ENCODE results near the gene HACD2. TPM values are rescaled to one million over a fixed set of nuclear protein-coding genes. Genes with fewer than 3 reads are reported as not detected.

The HACD2 gene
- total RNA-seq, 1 donor from 2014 or later = 13.9 TPM

DNA sequence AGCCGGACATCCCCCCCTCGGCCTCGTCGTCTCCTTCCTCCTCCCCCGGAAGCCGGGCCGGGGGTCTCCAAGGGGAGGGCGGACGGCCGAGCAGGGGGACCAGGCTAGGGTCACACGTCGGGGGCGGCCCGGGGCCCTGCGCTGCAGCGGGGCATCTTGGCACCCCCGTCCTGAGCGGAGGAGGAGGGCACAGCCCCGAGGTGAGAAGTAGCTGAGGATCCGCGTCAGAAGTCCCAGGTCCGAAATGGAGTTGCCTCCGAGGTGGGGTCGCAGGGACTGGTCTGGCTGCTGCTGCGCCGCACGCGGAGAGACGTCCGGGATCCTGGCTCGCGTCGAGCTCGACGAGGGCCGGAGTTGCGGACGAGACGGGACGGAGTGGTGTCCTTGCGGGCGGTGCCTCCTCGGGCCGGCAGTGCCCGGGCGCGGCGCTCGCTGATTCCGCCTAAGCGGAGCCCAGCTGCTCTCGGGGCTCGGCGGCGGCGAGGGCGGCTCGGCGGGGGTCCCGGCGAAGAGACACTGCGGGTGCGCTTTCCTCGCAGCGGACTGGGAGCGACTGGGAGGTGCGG, 136.2 kb downstream of the HACD2 start, which contains the start of gene ADCY5:
ADCY5 (minus strand) TSS at position 555 of the 566 bp plus-strand sequence; CDS start at position 10, 545 bp downstream.
- TF ChIP-seq, protein P1, sequence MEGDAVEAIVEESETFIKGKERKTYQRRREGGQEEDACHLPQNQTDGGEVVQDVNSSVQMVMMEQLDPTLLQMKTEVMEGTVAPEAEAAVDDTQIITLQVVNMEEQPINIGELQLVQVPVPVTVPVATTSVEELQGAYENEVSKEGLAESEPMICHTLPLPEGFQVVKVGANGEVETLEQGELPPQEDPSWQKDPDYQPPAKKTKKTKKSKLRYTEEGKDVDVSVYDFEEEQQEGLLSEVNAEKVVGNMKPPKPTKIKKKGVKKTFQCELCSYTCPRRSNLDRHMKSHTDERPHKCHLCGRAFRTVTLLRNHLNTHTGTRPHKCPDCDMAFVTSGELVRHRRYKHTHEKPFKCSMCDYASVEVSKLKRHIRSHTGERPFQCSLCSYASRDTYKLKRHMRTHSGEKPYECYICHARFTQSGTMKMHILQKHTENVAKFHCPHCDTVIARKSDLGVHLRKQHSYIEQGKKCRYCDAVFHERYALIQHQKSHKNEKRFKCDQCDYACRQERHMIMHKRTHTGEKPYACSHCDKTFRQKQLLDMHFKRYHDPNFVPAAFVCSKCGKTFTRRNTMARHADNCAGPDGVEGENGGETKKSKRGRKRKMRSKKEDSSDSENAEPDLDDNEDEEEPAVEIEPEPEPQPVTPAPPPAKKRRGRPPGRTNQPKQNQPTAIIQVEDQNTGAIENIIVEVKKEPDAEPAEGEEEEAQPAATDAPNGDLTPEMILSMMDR (IDR thresholded peaks at IDR 0.05; ENCODE audit: unreplicated experiment) = no peak
- H3K27me3 Mint-ChIP-seq (ENCODE audit: unreplicated experiment) = peaks cover 13% of the 10 kb centered on the region
- H3K36me3 Mint-ChIP-seq (ENCODE audit: low read depth, unreplicated experiment) = peaks cover 4% of the 10 kb centered on the region
- H3K4me3 Mint-ChIP-seq (ENCODE audit: unreplicated experiment) = no peak within 1 kb of the TSS
- H3K27ac Mint-ChIP-seq (ENCODE audit: unreplicated experiment) = no peak within 1 kb of the TSS
- DNase-seq (ENCODE audit: low spot score) = peak; percentile 33
- H3K4me1 Mint-ChIP-seq (ENCODE audit: unreplicated experiment) = peaks cover 7% of the 10 kb centered on the region
- H3K9me3 Mint-ChIP-seq (ENCODE audit: unreplicated experiment) = no peaks in the 10 kb centered on the region

DNA sequence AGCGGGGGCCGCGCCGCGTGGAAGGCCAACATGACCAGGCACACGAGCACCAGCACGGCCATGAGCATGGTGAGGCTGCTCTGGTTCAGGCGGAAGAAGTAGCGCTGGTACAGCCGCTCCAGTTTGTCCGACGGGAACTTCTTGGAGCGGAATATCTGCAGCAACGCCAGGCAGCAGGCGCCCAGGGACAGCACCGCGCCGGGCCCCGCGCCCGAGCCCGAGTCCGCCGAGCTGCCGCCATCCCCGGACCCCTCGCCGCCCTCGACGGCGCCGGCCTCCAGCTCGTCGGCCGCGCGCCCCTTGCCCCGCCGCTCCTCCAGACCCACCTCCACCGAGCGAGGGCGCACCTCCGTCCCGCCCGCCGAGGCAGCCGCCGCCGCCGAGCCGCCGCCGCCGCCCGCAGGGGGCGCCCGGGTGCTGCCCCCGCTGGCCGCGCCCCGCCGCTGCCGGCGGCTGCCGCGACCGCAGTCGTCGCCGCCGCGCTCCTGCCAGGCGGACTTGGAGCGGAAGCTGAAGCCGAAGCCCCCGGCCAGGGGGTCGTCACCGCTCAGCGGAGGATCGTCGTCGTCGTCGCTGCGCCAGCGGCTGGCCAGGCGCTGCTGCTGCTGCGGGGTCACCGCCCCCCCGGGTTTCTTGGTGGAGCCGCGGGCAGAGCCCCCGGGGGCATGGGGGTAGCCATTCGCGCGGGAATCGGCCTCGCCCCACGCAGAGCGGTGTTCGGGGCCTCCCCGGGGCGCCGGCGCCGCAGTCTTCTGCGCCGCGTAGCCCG, 136.9 kb downstream of the HACD2 start:
- Mint-ChIP-seq H3K27ac (ENCODE audit: unreplicated experiment) (no peak overlapping the region), H3K9me3 (ENCODE audit: unreplicated experiment) (no peaks in the 10 kb centered on the region), H3K27me3 (ENCODE audit: unreplicated experiment) (peaks cover 13% of the 10 kb centered on the region), H3K36me3 (ENCODE audit: low read depth, unreplicated experiment) (peaks cover 4% of the 10 kb centered on the region), H3K4me3 (ENCODE audit: unreplicated experiment) (no peak overlapping the region), H3K4me1 (ENCODE audit: unreplicated experiment) (peaks cover 7% of the 10 kb centered on the region)
- TF ChIP-seq, protein P1 (IDR thresholded peaks at IDR 0.05; ENCODE audit: unreplicated experiment) = no peak
- peak; percentile 76 for DNase-seq (ENCODE audit: low spot score)

DNA sequence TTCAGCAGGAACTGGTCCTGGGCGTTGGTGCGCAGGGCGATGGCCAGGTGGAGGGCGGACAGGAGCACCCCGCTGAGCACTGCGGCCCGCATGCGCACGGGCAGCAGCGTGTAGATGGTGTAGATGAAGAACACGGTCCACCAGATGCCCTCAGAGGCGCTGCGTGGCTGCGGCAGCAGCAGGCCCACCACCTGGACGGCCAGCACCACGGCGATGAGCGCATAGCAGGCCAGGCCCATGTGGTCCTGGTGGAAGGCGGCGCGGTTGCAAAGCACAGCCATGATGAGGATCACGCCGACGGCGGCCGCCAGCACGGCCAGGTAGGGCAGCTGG, 137.5 kb downstream of the HACD2 start:
- Mint-ChIP-seq H3K36me3 (ENCODE audit: low read depth, unreplicated experiment) (peaks cover 4% of the 10 kb centered on the region), H3K4me1 (ENCODE audit: unreplicated experiment) (peaks cover 7% of the 10 kb centered on the region), H3K9me3 (ENCODE audit: unreplicated experiment) (no peaks in the 10 kb centered on the region), H3K4me3 (ENCODE audit: unreplicated experiment) (no peak overlapping the region), H3K27ac (ENCODE audit: unreplicated experiment) (no peak overlapping the region), H3K27me3 (ENCODE audit: unreplicated experiment) (peaks cover 13% of the 10 kb centered on the region)
- no peak for DNase-seq (ENCODE audit: low spot score)
- TF ChIP-seq, protein P1 (IDR thresholded peaks at IDR 0.05; ENCODE audit: unreplicated experiment) = no peak

DNA sequence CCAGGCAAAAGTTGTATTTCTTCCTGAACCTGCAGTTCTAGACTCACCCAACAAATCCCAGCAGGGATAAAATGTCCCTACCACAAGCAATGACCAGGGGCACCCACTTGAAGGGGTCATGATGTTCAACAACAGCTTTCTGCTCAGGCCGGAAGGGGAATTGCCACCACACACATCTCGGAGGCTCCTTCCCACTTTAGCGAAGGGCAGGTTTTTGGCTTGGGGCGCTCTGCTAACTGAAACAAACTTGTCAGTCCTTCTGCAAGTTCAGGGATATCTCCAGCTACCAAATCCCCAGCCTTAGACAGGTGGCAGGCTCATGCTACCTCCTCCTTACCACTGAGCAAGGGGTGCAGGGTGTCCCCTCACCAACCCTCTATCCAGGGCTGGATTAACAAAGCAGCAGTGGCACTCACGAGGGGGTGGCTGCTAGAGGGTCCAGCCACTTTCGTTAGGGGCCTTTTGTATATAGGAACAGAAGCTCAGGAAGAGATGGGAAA, 138.2 kb downstream of the HACD2 start:
- Mint-ChIP-seq H3K27ac (ENCODE audit: unreplicated experiment) (peak overlapping the region; percentile 62), H3K27me3 (ENCODE audit: unreplicated experiment) (peaks cover 13% of the 10 kb centered on the region), H3K4me3 (ENCODE audit: unreplicated experiment) (peak overlapping the region; percentile 79)

More for the DNA sequence above, 138.2 kb downstream of the HACD2 start:
- DNase-seq (ENCODE audit: low spot score) = no peak
- Mint-ChIP-seq H3K36me3 (ENCODE audit: low read depth, unreplicated experiment) (peaks cover 4% of the 10 kb centered on the region), H3K4me1 (ENCODE audit: unreplicated experiment) (peaks cover 7% of the 10 kb centered on the region), H3K9me3 (ENCODE audit: unreplicated experiment) (no peaks in the 10 kb centered on the region)
- TF ChIP-seq, protein P1 (IDR thresholded peaks at IDR 0.05; ENCODE audit: unreplicated experiment) = no peak

Measured in endothelial cell (in vitro differentiated cells).